ENCODE data around the gene BSN.

- TF ChIP-seq RAD21 (IDR thresholded peaks at IDR 0.05; ENCODE audit: low read length), result no peak
- TF ChIP-seq POLR2A (IDR thresholded peaks at IDR 0.05; ENCODE audit: low read depth, low read length), result no peak
- no peak for TF ChIP-seq CTCF (conservative IDR thresholded peaks at IDR 0.05; ENCODE audit: low read depth, low read length)
- TF ChIP-seq USF2 (IDR thresholded peaks at IDR 0.05; ENCODE audit: low read depth, low read length), result no peak
- TF ChIP-seq CEBPB (IDR thresholded peaks at IDR 0.05; ENCODE audit: low read depth, low read length), result no peak
- no peak for TF ChIP-seq ELK1 (IDR thresholded peaks at IDR 0.05; ENCODE audit: borderline replicate concordance, low read depth, low read length)
- no peak for TF ChIP-seq MXI1 (IDR thresholded peaks at IDR 0.05; ENCODE audit: borderline replicate concordance, low read depth, low read length)
- TF ChIP-seq MAFK (IDR thresholded peaks at IDR 0.05; ENCODE audit: low read depth, low read length), result no peak
Measured at GRCh38 chr3:49618412-49618811, 64.1 kb downstream of the BSN start.

Measured in IMR-90 (cell line).